HG03571 (cell line): ENCODE data around the gene FBXL15.

Source experiments
- ATAC-seq: cut with Tn5 transposase; IDR thresholded peaks from one replicate; pipeline ENCODE4 v1.9.1; 2021; ENCODE audit not compliant: unreplicated experiment

Gene FBXL15

DNA sequence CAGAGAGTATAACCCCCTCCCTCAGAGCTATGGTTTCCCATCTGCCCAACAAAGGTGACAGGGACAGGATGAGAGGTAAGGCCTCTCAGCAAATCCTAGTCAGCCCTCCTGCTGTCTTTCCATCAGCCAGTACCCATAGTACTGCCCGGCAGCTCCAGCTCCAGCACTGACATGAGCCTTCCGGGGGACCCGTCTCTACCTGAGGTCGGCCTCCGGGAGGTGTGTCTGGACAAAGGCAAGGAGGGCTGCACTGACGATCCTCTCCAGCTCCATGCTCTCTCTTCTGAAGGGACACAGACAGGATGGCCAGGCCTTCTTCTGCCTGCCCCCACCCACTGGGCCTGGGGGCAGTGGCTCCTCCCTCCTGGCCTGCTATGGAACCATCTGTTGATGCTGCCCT lies 4.3 kb downstream of the FBXL15 start:
- no peak for ATAC-seq

DNA sequence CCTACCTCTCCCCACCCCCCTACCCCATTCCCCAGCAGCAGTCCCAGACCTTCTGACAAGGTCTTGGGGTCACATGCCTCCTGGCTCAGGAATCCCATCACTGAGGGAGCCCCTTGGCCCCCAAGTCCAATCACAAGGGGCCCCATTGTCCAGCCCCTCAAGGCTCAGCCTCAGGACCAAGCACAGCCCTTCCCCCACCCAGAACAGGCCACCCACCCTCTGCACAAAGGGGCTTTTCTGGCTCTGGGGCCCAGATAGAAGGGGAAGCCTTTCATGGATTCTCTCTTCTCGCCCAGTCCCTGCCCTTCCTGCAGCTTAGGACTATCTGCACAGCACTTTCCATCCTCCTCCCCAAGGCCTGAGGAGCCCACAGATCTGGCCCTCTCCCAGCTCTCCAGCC lies 4.8 kb downstream of the FBXL15 start:
- ATAC-seq, result no peak

DNA sequence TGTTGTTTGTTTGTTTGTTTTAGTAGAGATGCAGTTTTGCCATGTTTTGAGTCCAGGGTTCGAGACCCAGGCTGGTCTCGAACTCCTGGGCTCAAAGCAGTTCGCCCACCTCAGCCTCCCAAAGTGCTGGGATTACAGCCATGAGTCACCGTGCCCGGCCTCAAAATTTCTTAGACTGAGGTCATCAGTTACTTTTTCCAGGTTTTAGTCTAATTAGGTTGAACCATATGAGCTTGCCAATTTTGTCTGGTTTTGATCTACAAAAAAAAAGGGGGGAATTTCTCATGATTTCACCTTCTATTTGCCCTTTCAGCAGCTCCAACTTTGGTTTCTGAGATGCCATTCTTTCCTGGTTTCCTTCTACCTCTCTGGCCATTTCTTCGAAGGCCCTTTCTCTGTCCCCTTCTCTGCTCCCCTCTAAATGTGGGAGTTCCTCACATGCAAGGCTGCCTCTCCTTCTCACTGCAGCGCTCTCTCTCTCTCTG lies 6.2 kb downstream of the FBXL15 start:
- ATAC-seq, result no peak

DNA sequence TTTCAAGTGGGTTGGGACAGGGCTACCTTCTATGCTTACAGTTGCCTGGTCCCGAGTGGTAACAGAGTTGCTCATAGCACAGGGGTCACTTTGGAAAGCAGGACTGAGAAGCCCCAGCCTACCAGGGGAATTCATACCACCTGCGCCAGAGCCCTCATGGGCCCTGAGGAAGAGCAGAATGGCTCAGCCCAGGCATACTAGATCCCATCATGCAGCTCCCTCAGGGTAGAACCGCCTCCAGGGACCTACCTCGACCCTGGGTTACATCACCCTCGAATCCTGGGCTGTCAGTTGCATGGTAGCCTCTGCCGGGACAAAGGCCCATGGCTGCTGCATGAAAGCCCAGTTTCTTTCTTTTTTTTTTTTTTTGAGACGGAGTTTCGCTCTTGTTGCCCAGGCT lies 8.8 kb downstream of the FBXL15 start:
- no peak for ATAC-seq

DNA sequence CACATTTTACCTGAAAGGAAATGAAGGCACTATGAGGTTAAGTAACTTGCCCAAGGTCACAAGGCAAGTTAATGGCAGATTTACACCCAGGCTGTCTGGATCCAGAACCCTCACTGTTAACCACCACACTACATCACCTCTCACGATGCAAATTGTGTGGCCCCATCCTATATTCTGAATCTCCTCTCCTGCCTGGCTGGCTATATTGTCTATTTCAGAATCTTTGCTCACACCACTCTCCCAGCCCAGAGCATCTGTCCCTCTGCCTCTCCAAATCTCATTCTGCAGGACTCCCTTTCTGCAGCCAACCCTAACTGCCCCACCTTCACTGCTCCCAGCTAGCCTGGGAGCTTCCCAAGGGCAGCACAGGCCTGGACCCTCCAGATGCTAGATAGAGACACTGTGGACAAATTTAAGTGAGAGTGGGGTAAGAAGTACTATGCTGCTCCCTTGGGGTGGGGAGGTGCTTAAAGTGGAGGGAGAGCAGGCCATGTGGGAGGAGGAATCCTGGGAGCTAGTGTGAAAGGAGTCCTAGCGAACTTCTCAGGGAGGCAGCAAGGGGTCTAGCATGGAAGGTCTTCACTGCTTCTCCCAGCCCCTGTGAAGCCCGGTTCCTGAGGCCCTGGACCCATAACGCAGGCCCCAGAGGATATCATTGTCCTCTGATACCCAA lies 11.0 kb downstream of the FBXL15 start:
- no peak for ATAC-seq

DNA sequence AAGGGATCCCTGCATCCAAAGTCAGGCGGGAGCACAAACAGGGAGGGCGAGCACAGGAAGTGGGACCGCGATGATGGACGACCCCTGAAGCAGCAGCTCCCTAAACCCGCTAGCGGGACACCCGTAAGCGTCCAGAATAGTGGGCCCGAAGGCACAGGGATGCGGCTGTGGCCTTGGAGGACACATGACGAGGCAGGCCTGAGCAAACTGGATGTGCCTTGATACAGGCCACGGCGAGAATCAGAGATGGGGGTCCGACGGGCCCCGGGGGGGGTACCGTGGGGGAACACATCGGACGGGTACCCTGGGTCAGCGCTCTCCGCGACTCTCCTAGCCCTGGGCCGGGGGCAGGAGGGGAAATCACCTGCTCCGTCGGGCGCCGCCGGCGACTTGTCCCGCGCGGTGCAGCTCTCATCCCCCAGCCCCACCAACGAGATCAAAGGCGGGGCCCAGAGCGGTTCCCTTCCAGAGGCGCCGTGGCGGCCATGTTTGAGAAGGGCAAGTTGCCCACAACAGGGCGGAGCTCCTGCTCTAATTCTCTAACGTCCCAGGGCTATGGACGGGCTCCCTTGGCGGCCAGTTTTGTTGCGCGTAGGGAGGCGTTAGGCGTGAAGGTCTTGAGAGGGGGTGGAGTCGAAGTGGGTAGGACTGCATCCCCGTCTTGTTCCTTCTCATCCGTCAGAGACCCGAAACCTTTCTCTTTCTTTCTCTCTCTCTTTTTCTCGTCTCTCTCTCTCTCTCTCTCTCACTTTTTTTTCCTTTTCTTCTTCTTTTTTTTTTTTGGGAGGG lies 11.7 kb downstream of the FBXL15 start, which contains the start of gene CUEDC2:
Gene CUEDC2, minus strand, starts transcription at position 413 of the 789 bp plus-strand sequence. CDS start 7,386 bp downstream, outside the sequence.
- peak; percentile 87 for ATAC-seq

DNA sequence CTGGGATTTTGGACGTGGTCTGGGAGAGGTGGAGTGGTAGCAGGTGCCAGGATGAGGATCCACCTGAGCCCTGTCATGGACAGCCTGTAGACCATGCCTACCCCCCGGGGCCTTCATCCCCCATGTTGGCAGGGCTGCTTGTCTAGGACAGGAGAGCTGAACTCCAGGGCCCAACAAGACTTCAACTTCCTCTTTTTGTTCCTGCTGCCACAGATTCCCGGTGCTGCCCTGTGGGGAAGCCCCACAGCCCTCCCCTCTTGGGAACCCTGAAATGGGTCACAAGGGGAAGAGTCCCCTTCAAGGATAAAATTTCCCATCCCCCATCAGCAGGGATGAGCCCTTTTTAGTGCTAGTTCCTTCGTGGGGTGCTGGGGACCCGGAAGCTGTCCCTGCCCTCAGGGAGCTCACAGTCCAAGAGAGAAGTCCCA lies 13.0 kb downstream of the FBXL15 start:
- no peak for ATAC-seq

DNA sequence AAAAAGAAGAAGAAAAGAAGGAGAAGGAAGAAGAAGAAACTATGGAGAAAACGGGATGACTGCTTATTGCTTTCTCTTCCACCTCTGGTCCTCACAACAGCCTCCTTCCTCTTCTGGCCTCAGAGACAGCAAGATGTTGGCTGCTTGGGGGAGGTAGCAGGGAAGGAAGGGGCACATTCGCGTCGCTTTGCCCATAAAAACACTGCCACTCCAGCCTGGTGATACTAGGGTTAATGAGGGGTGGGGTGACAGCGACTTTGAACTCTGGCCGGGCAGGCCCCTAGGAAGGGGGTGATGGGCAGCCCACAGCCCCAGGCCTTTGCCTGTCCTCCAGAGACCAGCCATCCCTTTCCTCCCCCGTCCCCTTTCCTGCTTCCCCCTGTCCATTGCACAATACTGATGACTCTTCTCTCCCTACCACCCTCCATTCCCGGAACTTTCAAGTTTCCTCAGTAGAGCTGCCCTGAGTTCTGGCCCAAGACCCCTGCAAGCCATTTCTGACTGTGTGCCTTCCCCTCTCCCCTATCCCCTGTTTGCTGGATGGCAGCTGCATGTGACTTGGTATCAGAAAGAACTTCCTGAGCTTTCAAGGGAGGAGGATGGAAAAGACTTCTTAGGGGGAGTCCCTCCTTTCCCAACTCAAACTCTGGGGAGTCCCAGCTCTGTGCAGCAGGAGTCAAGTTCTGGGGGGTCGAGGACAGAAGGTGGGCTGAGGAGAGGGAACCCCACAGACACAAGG lies 13.9 kb downstream of the FBXL15 start:
- no peak for ATAC-seq

DNA sequence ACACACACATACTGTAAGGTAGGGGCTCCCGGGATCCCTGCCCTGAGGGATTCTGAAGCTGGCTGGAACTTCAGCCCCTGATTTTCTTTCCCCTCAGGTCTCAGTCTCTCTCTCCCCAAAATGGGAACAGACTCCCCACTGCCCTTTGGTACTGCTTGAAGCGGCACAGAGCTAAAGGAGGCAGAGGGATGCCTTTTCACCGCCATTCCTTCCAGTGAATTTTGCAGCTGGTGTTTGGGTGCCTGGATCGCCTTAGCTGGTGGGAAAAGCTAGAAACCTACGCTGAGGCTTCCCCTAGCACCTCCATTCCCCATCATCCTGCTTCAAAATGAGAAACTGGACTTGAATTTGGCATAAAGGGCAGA lies 14.5 kb downstream of the FBXL15 start:
- ATAC-seq, result no peak

DNA sequence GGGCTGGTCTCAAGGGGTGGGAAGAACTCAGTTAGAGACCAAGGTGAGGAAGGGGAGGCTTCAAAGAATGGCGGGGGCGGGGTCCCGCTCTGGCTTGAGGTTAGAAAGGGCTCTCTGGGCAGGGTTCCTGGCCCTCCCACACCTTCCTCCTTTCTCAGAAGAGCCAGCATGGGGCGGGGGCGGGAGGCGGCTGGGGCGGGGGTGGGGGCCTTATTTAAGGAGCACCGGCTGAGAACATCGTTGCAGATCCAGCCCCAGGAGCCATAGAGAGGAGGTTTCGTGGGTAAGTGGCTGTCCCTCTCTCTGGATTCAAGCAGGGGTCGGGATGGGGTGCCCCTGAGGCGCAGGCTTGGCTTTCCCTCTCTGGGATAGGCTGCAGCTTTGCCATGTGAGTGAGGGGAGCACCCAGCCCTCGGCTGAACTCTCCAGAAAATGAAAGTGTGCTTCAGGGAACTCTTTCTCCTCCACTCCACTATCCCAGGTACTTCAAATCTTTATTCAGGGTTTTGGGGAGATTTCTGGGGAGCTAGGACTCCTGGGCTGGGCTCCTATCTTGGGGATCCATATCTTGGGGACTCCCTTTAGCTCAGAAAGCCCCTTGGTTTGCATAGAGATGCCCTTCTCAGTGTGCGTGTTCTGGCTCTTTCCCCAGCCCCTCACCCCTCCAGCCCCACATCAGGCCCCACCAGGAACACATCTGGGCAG lies 15.0 kb downstream of the FBXL15 start:
- no peak for ATAC-seq

DNA sequence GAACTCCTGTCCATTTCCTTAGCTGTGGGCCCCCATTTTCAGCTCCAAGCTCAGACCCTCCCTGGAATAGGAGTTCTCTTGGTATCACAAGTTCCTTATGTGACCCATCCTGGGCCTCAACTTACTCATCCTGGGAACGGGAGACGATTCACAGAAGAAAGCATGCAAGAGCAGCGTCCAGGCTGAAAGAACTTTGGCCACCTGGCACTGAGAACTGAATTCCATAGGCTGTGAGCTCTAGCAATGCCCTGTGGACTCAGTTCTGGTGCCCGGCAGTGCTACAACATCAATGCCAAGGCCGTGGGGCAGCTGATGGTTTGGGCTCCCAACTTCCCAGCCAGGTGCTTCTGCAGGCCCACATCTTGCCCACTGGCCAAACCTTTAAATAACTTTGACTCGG lies 15.7 kb downstream of the FBXL15 start:
- no peak for ATAC-seq

DNA sequence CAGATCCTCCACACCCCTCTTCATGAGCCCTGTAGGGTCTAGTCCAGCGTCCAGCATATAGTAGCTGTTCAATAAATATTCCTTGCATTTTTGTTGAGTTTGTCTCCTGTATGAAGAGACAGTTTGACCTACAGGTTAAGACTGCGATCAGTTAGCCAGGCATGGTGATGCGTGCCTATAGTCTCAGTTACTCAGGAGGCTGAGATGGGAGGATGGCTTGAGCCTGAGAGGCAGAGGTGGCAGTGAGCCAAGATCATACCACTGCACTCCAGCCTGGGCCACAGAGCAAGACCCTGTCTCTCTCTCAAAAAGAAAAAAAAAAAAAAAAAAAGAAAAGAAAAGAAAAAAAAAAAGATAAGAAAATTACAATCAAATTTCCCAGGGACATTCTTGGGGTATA lies 16.9 kb downstream of the FBXL15 start:
- no peak for ATAC-seq

DNA sequence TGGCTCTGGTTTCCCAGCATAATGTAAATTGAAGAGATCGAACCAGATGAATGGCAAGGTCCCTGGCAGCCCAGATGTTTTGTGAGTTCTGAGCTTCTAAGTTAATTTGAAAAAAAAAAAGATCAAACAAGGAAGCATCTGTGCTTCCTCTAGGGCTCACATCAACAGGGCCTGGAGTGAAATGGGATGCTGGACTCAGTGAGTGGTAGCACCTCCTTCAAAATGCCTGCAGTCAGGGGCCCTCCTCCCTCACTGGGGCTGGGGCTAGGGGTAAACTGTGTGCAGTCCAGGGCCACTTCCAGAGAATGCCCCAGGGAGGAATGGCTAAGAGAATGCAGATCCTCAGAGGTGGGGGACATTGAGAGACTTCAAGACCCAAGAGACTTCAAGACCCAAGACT lies 17.7 kb downstream of the FBXL15 start:
- no peak for ATAC-seq

DNA sequence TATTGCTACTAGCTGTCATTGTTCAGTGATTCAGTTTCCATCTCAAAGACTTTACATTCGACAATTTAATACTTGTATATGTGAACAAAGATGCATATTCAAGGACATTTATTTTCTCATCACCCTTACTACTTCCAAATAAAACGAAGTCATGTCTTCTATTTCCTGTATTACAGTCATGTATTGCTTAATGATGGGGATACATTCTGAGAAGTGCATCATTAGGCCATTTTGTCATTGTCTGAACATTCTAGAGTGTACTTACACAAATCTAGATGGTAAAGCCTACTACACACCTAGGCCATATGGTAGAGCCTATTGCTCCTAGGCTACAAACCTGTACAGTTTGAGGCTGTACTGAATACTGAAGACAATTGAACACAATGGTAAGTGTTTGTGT lies 24.2 kb downstream of the FBXL15 start:
- ATAC-seq, result no peak

DNA sequence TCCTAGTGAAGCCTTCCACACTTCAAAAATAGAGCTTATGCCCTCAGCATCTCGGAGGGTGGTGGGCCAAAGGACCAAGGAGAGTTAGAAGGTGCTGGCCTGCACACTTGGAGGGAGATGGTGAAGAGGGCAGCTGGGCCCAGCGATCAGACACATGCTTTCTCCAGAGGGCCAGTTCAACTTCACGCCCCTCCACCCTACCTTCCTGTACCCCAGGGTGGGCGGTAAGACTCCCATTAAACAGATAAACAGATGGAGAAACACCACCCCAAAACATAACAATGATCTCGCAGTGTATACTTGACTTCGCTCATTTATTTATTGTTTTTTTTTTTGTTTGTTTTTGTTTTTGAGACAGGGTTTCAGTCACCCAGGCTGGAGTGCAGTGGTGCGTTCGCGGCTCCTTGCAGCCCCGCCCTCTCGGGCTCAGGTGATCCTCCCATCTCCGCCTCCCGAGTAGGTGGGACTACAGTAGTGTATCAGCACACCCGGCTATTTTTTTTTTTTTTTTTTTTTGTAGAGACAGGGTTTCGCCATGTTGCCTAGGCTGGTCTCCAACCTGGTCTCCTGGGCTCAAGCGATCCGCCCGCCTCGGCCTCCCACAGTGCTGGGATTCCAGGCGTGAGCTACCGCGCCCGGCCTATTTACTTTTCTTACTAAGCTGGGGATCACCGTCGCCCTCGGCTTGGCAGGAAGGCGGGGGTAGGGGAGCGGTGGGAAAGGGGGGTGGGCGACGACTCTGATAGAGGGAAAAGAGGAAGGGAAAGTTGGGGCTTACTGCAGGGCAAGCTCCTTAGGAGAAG lies 28.9 kb downstream of the FBXL15 start:
- peak; percentile 33 for ATAC-seq

DNA sequence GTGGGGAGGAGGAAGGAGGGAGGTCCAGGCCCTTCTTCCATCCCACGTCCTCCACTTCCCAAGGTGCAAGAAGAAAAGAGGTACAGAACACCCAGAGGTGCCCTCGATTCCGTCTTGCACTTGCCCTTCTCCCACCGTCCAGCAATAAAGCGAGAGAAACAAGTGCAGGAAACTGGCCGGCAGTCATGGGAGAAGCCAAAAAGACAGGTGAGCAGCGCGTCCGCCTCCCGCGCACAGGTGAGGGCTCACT lies 29.4 kb downstream of the FBXL15 start:
- peak; percentile 6 for ATAC-seq

DNA sequence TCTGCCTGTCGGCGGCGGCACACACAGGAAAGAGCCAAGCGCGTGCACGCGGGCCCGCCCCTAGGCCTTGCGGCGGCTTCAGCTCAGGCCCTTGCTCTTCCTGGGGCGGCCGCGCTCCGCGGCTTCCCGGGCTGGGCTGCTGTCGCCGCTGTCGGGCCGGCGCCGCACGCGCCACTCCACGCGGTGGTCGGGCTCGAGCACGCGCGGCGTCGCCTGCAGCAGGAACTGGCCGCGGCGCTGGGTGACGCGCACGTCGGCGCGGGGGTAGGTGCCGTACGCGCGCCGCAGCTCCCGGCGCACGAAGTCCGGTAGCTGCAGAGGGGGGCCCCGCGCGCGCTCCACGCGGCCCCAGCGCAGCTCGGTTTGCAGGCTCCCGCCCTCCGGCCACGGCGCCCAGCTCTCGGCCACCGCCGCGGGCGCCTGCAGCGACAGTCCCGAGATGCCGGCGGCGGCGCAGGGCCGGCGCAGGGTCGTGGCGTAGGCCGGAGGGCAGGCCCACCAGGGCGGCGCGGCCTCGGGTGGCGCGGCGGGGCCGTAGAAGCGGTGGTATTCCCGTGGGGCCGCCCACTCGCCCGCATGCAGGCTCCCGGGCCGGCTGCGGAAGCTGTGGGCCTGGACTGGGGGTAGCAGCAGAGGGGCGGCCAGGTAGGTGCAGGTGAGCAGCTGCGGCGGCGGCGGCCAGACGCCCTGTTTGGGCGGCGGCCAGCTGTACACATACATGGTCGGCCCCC lies 29.9 kb downstream of the FBXL15 start:
- ATAC-seq, result peak; percentile 78

DNA sequence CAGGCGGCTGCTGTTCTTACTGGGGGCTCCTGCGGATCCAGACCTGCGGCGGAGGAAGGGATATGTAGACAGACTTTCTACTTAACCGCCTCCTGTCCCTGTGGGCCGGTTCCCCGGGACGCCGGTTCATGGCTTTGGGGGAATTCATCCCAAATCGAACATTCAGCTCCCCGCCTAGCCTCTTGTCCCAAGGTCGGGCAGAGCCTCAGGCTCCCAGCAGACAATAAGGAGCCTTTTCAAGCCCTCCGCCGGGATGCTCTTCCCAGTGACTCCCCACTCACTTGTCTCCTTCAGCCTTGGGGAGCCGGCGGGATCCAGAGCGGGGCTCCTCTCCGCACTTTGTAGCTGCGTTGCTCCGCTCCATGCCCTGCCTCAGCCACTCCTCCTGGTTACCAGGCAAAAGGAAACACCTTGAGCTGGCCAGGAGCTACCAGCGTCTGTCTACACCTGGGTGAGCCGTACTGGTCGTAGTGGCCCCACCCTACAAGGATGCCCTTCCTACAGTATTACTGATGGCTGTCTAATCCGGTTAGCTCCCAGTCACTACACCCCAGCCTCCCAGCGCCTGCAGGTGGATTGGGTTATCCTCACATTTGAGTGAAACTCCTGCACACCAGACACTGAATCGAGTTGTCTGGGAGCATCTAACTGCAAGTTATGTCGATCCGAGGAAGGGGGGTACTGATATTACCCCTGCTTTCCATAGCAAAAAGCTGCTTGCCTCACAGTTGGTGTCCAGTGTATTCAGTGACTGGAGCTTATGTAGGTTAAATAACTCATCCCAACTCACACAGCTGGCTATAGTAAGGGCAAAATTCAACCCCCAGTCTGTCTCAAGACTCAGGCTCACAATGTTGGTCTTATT lies 30.7 kb downstream of the FBXL15 start, which contains the start of gene C10orf95:
Gene C10orf95, minus strand, starts transcription at position 439 of the 865 bp plus-strand sequence. CDS start 450 bp downstream, outside the sequence.
- no peak for ATAC-seq
